Smooth muscle cell (in vitro differentiated cells): ENCODE results near the gene SOX11. TPM values are rescaled to one million over a fixed set of nuclear protein-coding genes. Genes with fewer than 3 reads are reported as not detected.

Experiments used
- DNase-seq: peaks from one replicate; lab custom pipeline; 2025; ENCODE audit not compliant: unreplicated experiment; lab: John Stamatoyannopoulos, UW
- H2AFZ ChIP-seq: fragments of 200-600 bp; sonication (generic); 2 replicates; pipeline ENCODE4 v1.6.0; 2016; ENCODE audit warnings: antibody characterized with exemption, low read depth, mild to moderate bottlenecking
- H3F3A ChIP-seq: fragments of 200-600 bp; sonication (generic); 2 replicates; pipeline ENCODE4 v1.6.0; 2017; ENCODE audit warnings: antibody characterized with exemption, low read depth
- H3K27ac ChIP-seq: fragments of 200-600 bp; sonication (generic); 2 replicates; pipeline ENCODE4 v1.5.1; 2016; ENCODE audit warnings: low read depth, mild to moderate bottlenecking
- H3K27me3 ChIP-seq: fragments of 200-600 bp; sonication (generic); 2 replicates; pipeline ENCODE4 v1.6.1; 2016; ENCODE audit warnings: low read depth, mild to moderate bottlenecking
- H3K36me3 ChIP-seq: fragments of 200-600 bp; sonication (generic); 2 replicates; pipeline ENCODE4 v1.5.1; 2016; ENCODE audit warnings: low read depth
- H3K4me1 ChIP-seq: fragments of 200-600 bp; sonication (generic); 2 replicates; pipeline ENCODE4 v1.5.1; 2016; ENCODE audit warnings: low read depth
- H3K4me2 ChIP-seq: fragments of 200-600 bp; sonication (generic); 2 replicates; pipeline ENCODE4 v1.6.0; 2016; ENCODE audit warnings: mild to moderate bottlenecking
- H3K4me3 ChIP-seq: fragments of 200-600 bp; sonication (generic); 2 replicates; pipeline ENCODE4 v1.5.1; 2016; ENCODE audit warnings: mild to moderate bottlenecking
- H3K79me2 ChIP-seq: fragments of 200-600 bp; sonication (generic); 2 replicates; pipeline ENCODE4 v1.6.0; 2016; ENCODE audit warnings: low read depth, mild to moderate bottlenecking
- H3K9ac ChIP-seq: fragments of 200-600 bp; sonication (generic); 2 replicates; pipeline ENCODE4 v1.6.0; 2016; ENCODE audit warnings: low read depth
- H3K9me3 ChIP-seq: fragments of 200-600 bp; sonication (generic); replicated peaks from 2 replicates; pipeline ENCODE4 v1.5.1; 2016; ENCODE audit warnings: low read depth
- H4K20me1 ChIP-seq: fragments of 200-600 bp; sonication (generic); 2 replicates; pipeline ENCODE4 v1.6.0; 2016; ENCODE audit warnings: low read depth
- CTCF ChIP-seq: fragments of 200-600 bp; sonication (generic); IDR thresholded peaks from 2 replicates; pipeline ENCODE4 v1.5.1; 2017; ENCODE audit warnings: borderline replicate concordance, mild to moderate bottlenecking, antibody characterized with exemption; ENCODE audit not compliant: insufficient read depth, poor library complexity, severe bottlenecking
- WGBS: methylation state at CpG from one replicate; pipeline ENCODE4 v1.1.7; 2016; ENCODE audit warnings: low lambda C conversion rate; 5-methylcytosine and 5-hydroxymethylcytosine counted together
- polyA plus RNA-seq: library from polyadenylated mRNA; unstranded; fragments of >200 nt; fragmentation: Nextera tagmentation; extraction: Ambion mirVana; gene quantifications from 2 replicates; pipeline ENCODE4 v1.2.1, GENCODE V29; 2016
- total RNA-seq: library from RNA; depleted of rRNA; stranded (reverse); fragments of >200 nt; gene quantifications from 2 replicates; pipeline ENCODE4 v1.2.3, GENCODE V29; 2014

Gene SOX11
- total and polyA plus RNA-seq, 2 experiments from 2014 or later, result 4.7 to 20.5 TPM

- 84% methylated on average over 4 of the region's 4 CpGs for WGBS
- TF ChIP-seq CTCF, result no peak
Observed at GRCh38 chr2:5748946-5749345, 56.8 kb downstream of the SOX11 start.

GRCh38 chr2:5749347-5749746 lies 57.2 kb downstream of the SOX11 start:
- H2AFZ ChIP-seq, result no peak overlapping the region

More at GRCh38 chr2:5748946-5749345, 56.8 kb downstream of the SOX11 start:
- no peaks in the 10 kb centered on the region for H3K79me2 ChIP-seq
- no peaks in the 10 kb centered on the region for H3K9me3 ChIP-seq
- H3K27ac ChIP-seq, result no peak overlapping the region
- peaks cover 6% of the 10 kb centered on the region for H3K4me1 ChIP-seq
- no peak overlapping the region for H3K9ac ChIP-seq
- no peak overlapping the region for H2AFZ ChIP-seq
- no peaks in the 10 kb centered on the region for H4K20me1 ChIP-seq
- H3K27me3 ChIP-seq, result peaks cover 75% of the 10 kb centered on the region
- no peak overlapping the region for H3K4me2 ChIP-seq
- H3F3A ChIP-seq, result no peaks in the 10 kb centered on the region
- no peak for DNase-seq
- no peak overlapping the region for H3K4me3 ChIP-seq
- H3K36me3 ChIP-seq, result no peaks in the 10 kb centered on the region

More at GRCh38 chr2:5749347-5749746, 57.2 kb downstream of the SOX11 start:
- TF ChIP-seq CTCF, result no peak
- whole genome bisulfite sequencing, result 93% methylated on average over 8 of the region's 8 CpGs
- Histone ChIP-seq H3K79me2 (no peaks in the 10 kb centered on the region), H4K20me1 (no peaks in the 10 kb centered on the region), H3F3A (no peaks in the 10 kb centered on the region), H3K27ac (no peak overlapping the region), H3K36me3 (no peaks in the 10 kb centered on the region), H3K4me1 (peaks cover 6% of the 10 kb centered on the region), H3K4me3 (no peak overlapping the region), H3K9ac (no peak overlapping the region), H3K9me3 (no peaks in the 10 kb centered on the region), H3K4me2 (no peak overlapping the region), H3K27me3 (peaks cover 79% of the 10 kb centered on the region)
- no peak for DNase-seq
